ENCODE data around the gene KDM4F. TPM values are rescaled to one million over a fixed set of nuclear protein-coding genes. Genes with fewer than 3 reads are reported as not detected.
"Not testable (repeated sequence)": the region's sequence is repeated elsewhere in the genome, so short reads cannot be mapped to it uniquely, and the experiment has no call there.

Gene KDM4F
- total RNA-seq (not detected), polyA plus RNA-seq (not detected)

DNA sequence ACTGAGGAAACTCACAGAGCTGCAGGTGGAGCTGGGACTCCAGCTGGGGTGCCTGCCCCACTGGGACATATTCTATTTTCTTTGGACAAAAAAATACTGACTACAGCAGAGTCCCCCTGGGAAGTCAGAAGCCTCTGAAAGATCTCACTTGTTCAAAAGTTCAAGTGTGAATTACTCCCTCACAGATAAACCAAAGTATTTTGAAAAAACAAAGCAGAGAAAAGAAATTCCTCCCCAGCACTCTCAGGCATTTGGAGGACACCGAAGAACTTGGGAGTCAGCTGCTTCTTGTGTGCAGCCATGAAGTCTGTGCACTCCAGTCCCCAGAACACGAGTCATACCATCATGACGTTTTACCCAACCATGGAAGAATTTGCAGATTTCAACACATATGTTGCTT is at the start of gene KDM4F:
Gene KDM4F (plus strand): TSS at position 301 of the 400 bp plus-strand sequence.
- DNase-seq; CTCF ChIA-PET; H3K4me1 ChIP-seq (ENCODE audit: insufficient read depth, low read length); H3K9me3 Mint-ChIP-seq; H3K4me1 Mint-ChIP-seq; POLR2A ChIA-PET; H3K4me3 ChIP-seq (ENCODE audit: low read length); H3K36me3 ChIP-seq (ENCODE audit: insufficient read depth, low read length); H3K27ac ChIP-seq (ENCODE audit: low read depth, low read length); H3K27ac Mint-ChIP-seq; H3K4me3 Mint-ChIP-seq; H3K9me3 ChIP-seq (ENCODE audit: low read length); H3K36me3 Mint-ChIP-seq; H3K27me3 ChIP-seq (ENCODE audit: insufficient read depth, low read length, poor library complexity, severe bottlenecking): not testable (repeated sequence)
- H3K27me3 Mint-ChIP-seq, result peaks cover 26 to 66% of the 10 kb centered on the region in 2 donors

DNA sequence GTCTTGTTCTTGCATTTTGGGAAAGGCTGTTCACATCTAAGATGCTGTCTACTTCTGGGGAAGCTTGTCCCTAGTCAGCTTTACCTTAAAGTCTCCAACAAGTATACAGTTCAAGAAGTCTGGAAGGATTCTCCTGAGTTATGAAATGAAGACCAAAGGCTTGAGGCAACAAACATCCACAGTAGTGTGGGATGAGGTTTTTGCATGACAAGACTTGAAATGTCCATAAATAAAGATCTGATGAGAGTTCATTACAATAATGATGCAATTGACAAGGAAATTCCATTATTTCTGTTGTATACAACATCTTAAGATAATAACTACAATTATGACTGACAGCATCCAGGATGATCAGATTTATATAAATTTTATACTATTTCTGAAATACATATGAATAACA is 45.5 kb upstream of the KDM4F start:
- CTCF ChIA-PET, result no interaction called here
- POLR2A ChIA-PET, result interaction anchor here (0.5 kb wide), 1 partner anchor 63 kb away, joined by 4 read pairs; no protein-coding TSS in a partner anchor
- H3K4me3 Mint-ChIP-seq, result no peak overlapping the region
- Histone ChIP-seq H3K4me3 (ENCODE audit: low read length) (no peak overlapping the region), H3K9me3 (ENCODE audit: low read length) (no peaks in the 10 kb centered on the region), H3K36me3 (ENCODE audit: insufficient read depth, low read length) (no peaks in the 10 kb centered on the region), H3K4me1 (ENCODE audit: insufficient read depth, low read length) (no peaks in the 10 kb centered on the region), H3K27me3 (ENCODE audit: insufficient read depth, low read length, poor library complexity, severe bottlenecking) (no peaks in the 10 kb centered on the region), H3K27ac (ENCODE audit: low read depth, low read length) (no peak overlapping the region)
- no peaks in the 10 kb centered on the region for H3K9me3 Mint-ChIP-seq
- no peak for DNase-seq
- H3K27me3 Mint-ChIP-seq, result peaks cover 1 to 20% of the 10 kb centered on the region in 2 donors
- H3K27ac Mint-ChIP-seq, result no peak overlapping the region
- no peaks in the 10 kb centered on the region for H3K4me1 Mint-ChIP-seq
- no peaks in the 10 kb centered on the region for H3K36me3 Mint-ChIP-seq

DNA sequence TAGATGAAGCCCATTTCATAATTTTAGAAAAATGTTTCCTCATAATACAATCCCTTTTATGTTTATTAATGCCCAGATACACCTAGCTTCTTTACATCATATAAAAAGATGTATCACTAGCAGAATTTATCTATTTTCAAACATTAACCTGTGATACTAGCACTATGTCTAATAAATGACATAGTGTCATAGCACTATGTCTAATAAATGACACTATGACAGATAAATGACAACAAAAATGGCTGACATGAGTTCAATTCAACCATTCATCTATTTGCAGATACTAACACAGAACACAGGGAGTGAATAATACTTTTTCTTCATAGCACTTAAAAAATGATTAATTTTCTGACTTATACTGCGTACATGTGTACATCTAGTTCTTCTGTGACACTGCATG is 43.6 kb upstream of the KDM4F start:
- Histone ChIP-seq H3K27ac (ENCODE audit: low read depth, low read length) (no peak overlapping the region), H3K27me3 (ENCODE audit: insufficient read depth, low read length, poor library complexity, severe bottlenecking) (no peaks in the 10 kb centered on the region), H3K9me3 (ENCODE audit: low read length) (no peaks in the 10 kb centered on the region), H3K4me3 (ENCODE audit: low read length) (no peak overlapping the region), H3K36me3 (ENCODE audit: insufficient read depth, low read length) (no peaks in the 10 kb centered on the region), H3K4me1 (ENCODE audit: insufficient read depth, low read length) (no peaks in the 10 kb centered on the region)
- Mint-ChIP-seq H3K36me3 (no peaks in the 10 kb centered on the region), H3K9me3 (peaks cover 0 to 3% (median 0%) of the 10 kb centered on the region in 5 donors), H3K4me3 (no peak overlapping the region), H3K4me1 (no peaks in the 10 kb centered on the region), H3K27me3 (peaks cover 1 to 28% of the 10 kb centered on the region in 2 donors), H3K27ac (no peak overlapping the region)
- POLR2A ChIA-PET, result no interaction called here
- CTCF ChIA-PET, result no interaction called here
- no peak for DNase-seq

DNA sequence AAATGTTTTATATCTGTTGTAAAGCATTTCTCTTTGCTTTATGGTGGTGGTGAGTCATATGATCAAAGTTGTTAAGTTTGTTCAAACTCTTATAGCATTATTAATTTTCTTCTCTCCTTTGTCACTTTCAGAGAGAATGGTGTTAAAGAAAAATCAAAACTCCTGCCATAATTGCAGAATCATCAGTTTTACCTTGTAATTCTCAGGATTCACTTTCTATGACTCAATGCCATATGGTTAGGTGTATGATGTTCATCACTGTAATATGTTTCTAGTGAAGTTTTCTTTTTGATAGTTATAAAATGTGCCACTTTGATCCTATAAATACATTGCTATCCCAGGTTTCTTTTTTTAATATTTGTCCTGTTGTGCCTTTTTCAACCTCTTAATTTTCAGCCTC is 37.8 kb upstream of the KDM4F start:
- Histone ChIP-seq H3K27ac (ENCODE audit: low read depth, low read length) (no peak overlapping the region), H3K27me3 (ENCODE audit: insufficient read depth, low read length, poor library complexity, severe bottlenecking) (peaks cover 3% of the 10 kb centered on the region), H3K9me3 (ENCODE audit: low read length) (no peaks in the 10 kb centered on the region), H3K4me1 (ENCODE audit: insufficient read depth, low read length) (no peaks in the 10 kb centered on the region), H3K4me3 (ENCODE audit: low read length) (no peak overlapping the region), H3K36me3 (ENCODE audit: insufficient read depth, low read length) (no peaks in the 10 kb centered on the region)
- H3K4me3 Mint-ChIP-seq, result no peak overlapping the region
- peaks cover 0 to 3% (median 0%) of the 10 kb centered on the region in 5 donors for H3K9me3 Mint-ChIP-seq
- H3K36me3 Mint-ChIP-seq, result no peaks in the 10 kb centered on the region
- H3K27me3 Mint-ChIP-seq, result peaks cover 14 to 54% of the 10 kb centered on the region in 2 donors
- CTCF ChIA-PET, result no interaction called here
- POLR2A ChIA-PET, result no interaction called here
- H3K4me1 Mint-ChIP-seq, result no peaks in the 10 kb centered on the region
- H3K27ac Mint-ChIP-seq, result no peak overlapping the region
- DNase-seq, result no peak

DNA sequence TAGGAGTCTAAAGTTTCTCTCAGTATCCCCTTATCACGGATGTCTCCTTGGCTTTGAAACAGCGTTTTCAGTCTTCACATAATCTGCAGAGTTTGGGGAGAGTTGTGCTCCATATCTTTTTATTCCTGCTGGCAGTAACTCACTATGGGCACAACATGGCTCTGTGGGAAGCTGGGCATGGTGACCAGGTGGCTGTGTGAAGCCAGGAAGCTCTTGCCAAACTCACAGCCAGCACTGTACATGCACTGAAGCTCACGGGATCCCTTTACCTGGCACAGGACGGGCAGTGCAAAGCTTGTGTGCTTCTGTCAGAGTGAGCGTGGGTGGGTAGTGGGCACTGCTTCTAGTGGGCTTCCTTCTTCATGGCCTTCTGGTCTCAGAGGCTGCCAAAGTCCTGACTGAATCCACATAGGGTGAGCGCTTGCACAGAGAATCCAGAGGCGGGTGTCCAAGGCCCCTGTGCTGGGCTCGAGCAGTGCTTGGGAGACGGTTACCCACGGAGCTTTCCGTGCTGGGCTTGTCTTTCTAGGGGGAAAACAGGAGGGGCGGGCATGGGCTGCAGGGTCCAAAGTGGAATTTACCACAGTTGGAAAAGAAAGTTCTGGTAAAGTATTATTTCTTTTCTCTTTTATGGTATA is 34.9 kb upstream of the KDM4F start:
- CTCF ChIA-PET, result no interaction called here
- H3K4me3 Mint-ChIP-seq, result no peak overlapping the region
- peaks cover 14 to 42% of the 10 kb centered on the region in 2 donors for H3K27me3 Mint-ChIP-seq

DNA sequence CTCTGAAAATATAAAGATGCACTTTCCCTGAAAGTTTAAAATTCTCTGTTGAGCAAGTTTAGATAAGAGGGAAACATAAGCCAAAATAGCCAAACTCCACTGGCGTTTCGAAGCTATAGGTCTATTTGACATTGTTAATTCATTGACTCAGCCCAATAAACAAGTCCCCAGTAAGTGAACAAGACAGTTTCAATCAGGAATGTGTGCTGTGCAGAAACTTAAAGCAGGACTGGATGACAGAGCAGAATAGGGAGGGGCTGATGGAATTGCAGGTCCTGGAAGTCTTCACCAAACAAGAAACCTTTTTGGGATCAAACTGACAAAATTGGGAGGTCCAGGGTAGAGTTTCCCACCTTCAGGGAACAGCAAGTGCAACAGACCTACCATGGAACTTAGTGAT is 33.1 kb upstream of the KDM4F start:
- H3K27ac Mint-ChIP-seq, result no peak overlapping the region
- no peaks in the 10 kb centered on the region for H3K36me3 ChIP-seq (ENCODE audit: insufficient read depth, low read length)
- ChIA-PET POLR2A (no interaction called here), CTCF (no interaction called here)
- no peak overlapping the region for H3K4me3 ChIP-seq (ENCODE audit: low read length)
- H3K4me3 Mint-ChIP-seq, result no peak overlapping the region
- no peak for DNase-seq
- no peaks in the 10 kb centered on the region for H3K4me1 Mint-ChIP-seq
- H3K27me3 Mint-ChIP-seq, result peaks cover 12 to 35% of the 10 kb centered on the region in 2 donors
- H3K36me3 Mint-ChIP-seq, result no peaks in the 10 kb centered on the region
- no peak overlapping the region for H3K27ac ChIP-seq (ENCODE audit: low read depth, low read length)
- no peaks in the 10 kb centered on the region for H3K9me3 ChIP-seq (ENCODE audit: low read length)
- H3K4me1 ChIP-seq (ENCODE audit: insufficient read depth, low read length), result no peaks in the 10 kb centered on the region
- H3K27me3 ChIP-seq (ENCODE audit: insufficient read depth, low read length, poor library complexity, severe bottlenecking), result peaks cover 3% of the 10 kb centered on the region
- no peaks in the 10 kb centered on the region for H3K9me3 Mint-ChIP-seq

More for the DNA sequence above, 34.9 kb upstream of the KDM4F start:
- Mint-ChIP-seq H3K27ac (no peak overlapping the region), H3K4me1 (no peaks in the 10 kb centered on the region), H3K9me3 (peaks cover 0 to 3% (median 0%) of the 10 kb centered on the region in 5 donors), H3K36me3 (no peaks in the 10 kb centered on the region)
- H3K4me1 ChIP-seq (ENCODE audit: insufficient read depth, low read length), result no peaks in the 10 kb centered on the region
- POLR2A ChIA-PET, result no interaction called here
- H3K27ac ChIP-seq (ENCODE audit: low read depth, low read length), result no peak overlapping the region
- no peak for DNase-seq
- no peaks in the 10 kb centered on the region for H3K9me3 ChIP-seq (ENCODE audit: low read length)
- peaks cover 3% of the 10 kb centered on the region for H3K27me3 ChIP-seq (ENCODE audit: insufficient read depth, low read length, poor library complexity, severe bottlenecking)
- H3K4me3 ChIP-seq (ENCODE audit: low read length), result no peak overlapping the region
- H3K36me3 ChIP-seq (ENCODE audit: insufficient read depth, low read length), result no peaks in the 10 kb centered on the region

DNA sequence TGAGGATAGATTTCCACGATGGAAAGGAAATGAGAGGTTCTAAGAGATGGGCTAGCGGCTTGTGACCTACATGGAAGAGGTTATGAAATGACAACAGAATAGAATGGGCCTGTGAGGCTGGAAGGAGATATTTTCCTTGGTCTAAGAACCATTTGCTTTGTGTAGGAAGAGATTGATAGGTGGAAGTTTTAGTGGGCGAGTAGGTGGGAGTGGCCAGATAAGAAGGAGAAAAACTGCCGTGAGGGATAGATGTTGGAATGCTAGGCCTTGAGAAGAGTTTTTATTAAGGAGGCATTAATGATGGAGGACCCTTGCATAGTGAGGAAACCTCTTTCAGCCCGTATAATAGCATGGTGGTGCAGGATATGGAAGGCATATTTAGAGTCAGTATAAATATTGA is 27.8 kb upstream of the KDM4F start:
- POLR2A ChIA-PET; H3K9me3 Mint-ChIP-seq; DNase-seq; H3K4me1 Mint-ChIP-seq; CTCF ChIA-PET; H3K27ac Mint-ChIP-seq; H3K9me3 ChIP-seq (ENCODE audit: low read length); H3K36me3 Mint-ChIP-seq; H3K27me3 Mint-ChIP-seq; H3K4me3 ChIP-seq (ENCODE audit: low read length); H3K27ac ChIP-seq (ENCODE audit: low read depth, low read length); H3K27me3 ChIP-seq (ENCODE audit: insufficient read depth, low read length, poor library complexity, severe bottlenecking); H3K4me1 ChIP-seq (ENCODE audit: insufficient read depth, low read length); H3K36me3 ChIP-seq (ENCODE audit: insufficient read depth, low read length); H3K4me3 Mint-ChIP-seq: not testable (repeated sequence)

DNA sequence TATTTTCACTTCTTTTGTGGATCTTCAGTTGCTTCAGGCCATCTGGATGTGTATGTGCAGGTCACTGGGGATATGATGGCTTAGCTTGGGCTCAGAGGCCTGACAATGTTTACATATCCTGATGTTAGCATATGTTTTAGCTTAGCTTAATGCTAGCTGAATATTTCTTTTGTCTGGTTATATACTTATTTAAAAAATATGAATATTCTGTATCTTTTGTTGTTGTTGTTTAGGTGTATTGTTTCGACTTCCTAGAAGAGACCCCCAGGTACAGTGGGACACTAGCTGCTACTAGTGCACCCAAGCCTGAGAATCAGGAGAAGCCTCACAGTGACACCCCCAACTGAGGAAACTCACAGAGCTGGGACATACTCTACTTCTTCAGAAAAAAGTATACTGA is 24.3 kb upstream of the KDM4F start, which contains the start of gene KDM4E:
Gene KDM4E (plus strand): TSS at position 301 of the 400 bp plus-strand sequence. CDS start 300 bp downstream, outside the sequence.
- no peaks in the 10 kb centered on the region for H3K36me3 ChIP-seq (ENCODE audit: insufficient read depth, low read length)
- no peaks in the 10 kb centered on the region for H3K4me1 Mint-ChIP-seq
- no peaks in the 10 kb centered on the region for H3K36me3 Mint-ChIP-seq
- ChIA-PET POLR2A (no interaction called here), CTCF (no interaction called here)
- H3K27me3 ChIP-seq (ENCODE audit: insufficient read depth, low read length, poor library complexity, severe bottlenecking), result no peaks in the 10 kb centered on the region
- no peak within 1 kb of the TSS for H3K27ac ChIP-seq (ENCODE audit: low read depth, low read length)
- no peak within 1 kb of the TSS for H3K4me3 Mint-ChIP-seq
- no peaks in the 10 kb centered on the region for H3K4me1 ChIP-seq (ENCODE audit: insufficient read depth, low read length)
- no peak for DNase-seq
- no peaks in the 10 kb centered on the region for H3K27me3 Mint-ChIP-seq
- no peaks in the 10 kb centered on the region for H3K9me3 ChIP-seq (ENCODE audit: low read length)
- no peak within 1 kb of the TSS for H3K4me3 ChIP-seq (ENCODE audit: low read length)
- no peak within 1 kb of the TSS for H3K27ac Mint-ChIP-seq
- no peaks in the 10 kb centered on the region for H3K9me3 Mint-ChIP-seq

DNA sequence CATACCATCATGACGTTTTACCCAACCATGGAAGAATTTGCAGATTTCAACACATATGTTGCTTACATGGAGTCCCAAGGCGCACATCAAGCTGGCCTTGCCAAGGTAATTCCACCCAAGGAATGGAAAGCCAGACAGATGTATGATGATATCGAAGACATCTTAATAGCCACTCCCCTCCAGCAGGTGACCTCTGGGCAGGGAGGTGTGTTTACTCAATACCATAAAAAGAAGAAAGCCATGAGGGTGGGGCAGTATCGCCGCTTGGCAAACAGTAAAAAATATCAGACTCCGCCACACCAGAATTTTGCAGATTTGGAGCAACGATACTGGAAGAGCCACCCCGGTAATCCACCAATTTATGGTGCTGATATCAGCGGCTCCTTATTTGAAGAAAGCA is 23.6 kb upstream of the KDM4F start:
- DNase-seq; H3K27me3 Mint-ChIP-seq; H3K4me3 ChIP-seq (ENCODE audit: low read length); H3K4me1 Mint-ChIP-seq; H3K27ac ChIP-seq (ENCODE audit: low read depth, low read length); H3K36me3 Mint-ChIP-seq; H3K9me3 ChIP-seq (ENCODE audit: low read length); POLR2A ChIA-PET; H3K4me3 Mint-ChIP-seq; H3K9me3 Mint-ChIP-seq; H3K36me3 ChIP-seq (ENCODE audit: insufficient read depth, low read length); H3K27me3 ChIP-seq (ENCODE audit: insufficient read depth, low read length, poor library complexity, severe bottlenecking); H3K27ac Mint-ChIP-seq; H3K4me1 ChIP-seq (ENCODE audit: insufficient read depth, low read length); CTCF ChIA-PET: not testable (repeated sequence)
